ENCODE measurements around the gene FAM174B.

FAM174B gene

GRCh38 chr15:92664178-92664900 lies 8.8 kb upstream of the FAM174B start:
- no peak for DNase-seq (ENCODE audit: low read depth in 2 of 2)

- peak in 1 of 2 donors; percentile 11 for DNase-seq (ENCODE audit: low read depth in 2 of 2)
These were observed 7.8 kb upstream of the FAM174B start for GRCh38 chr15:92663250-92663951.

- DNase-seq (ENCODE audit: low read depth in 2 of 2) = no peak
These were observed 7.2 kb upstream of the FAM174B start for GRCh38 chr15:92662762-92663161.

- no peak for DNase-seq (ENCODE audit: low read depth in 2 of 2)
These were observed 6.4 kb upstream of the FAM174B start for GRCh38 chr15:92661956-92662355.

- DNase-seq (ENCODE audit: low read depth in 2 of 2) = no peak
These were observed 5.5 kb upstream of the FAM174B start for GRCh38 chr15:92661069-92661468.

- no peak for DNase-seq (ENCODE audit: low read depth in 2 of 2)
These were observed 1.9 kb upstream of the FAM174B start for GRCh38 chr15:92657486-92657885.

- no peak for DNase-seq (ENCODE audit: low read depth in 2 of 2)
These were observed 514 bp upstream of the FAM174B start for GRCh38 chr15:92656089-92656488.

- no peak for DNase-seq (ENCODE audit: low read depth in 2 of 2)
These were observed 913 bp downstream of the FAM174B start for GRCh38 chr15:92654662-92655061.

- no peak for DNase-seq (ENCODE audit: low read depth in 2 of 2)
These were observed 1.6 kb downstream of the FAM174B start for GRCh38 chr15:92653836-92654539.

- no peak for DNase-seq (ENCODE audit: low read depth in 2 of 2)
These were observed 2.2 kb downstream of the FAM174B start for GRCh38 chr15:92653366-92653765.

GRCh38 chr15:92652576-92652966 lies 3.0 kb downstream of the FAM174B start:
- no peak for DNase-seq (ENCODE audit: low read depth in 2 of 2)

- no peak for DNase-seq (ENCODE audit: low read depth in 2 of 2)
These were observed 3.5 kb downstream of the FAM174B start for GRCh38 chr15:92651877-92652575.

- no peak for DNase-seq (ENCODE audit: low read depth in 2 of 2)
These were observed 4.6 kb downstream of the FAM174B start for GRCh38 chr15:92650966-92651365.

- no peak for DNase-seq (ENCODE audit: low read depth in 2 of 2)
These were observed 5.3 kb downstream of the FAM174B start for GRCh38 chr15:92650256-92650655.

GRCh38 chr15:92648190-92648875 lies 7.2 kb downstream of the FAM174B start:
- DNase-seq (ENCODE audit: low read depth in 2 of 2) = no peak

GRCh38 chr15:92647467-92648163 lies 8.0 kb downstream of the FAM174B start:
- no peak for DNase-seq (ENCODE audit: low read depth in 2 of 2)

GRCh38 chr15:92646216-92646615 lies 9.4 kb downstream of the FAM174B start:
- DNase-seq (ENCODE audit: low read depth in 2 of 2) = no peak

- DNase-seq (ENCODE audit: low read depth in 2 of 2) = no peak
These were observed 9.8 kb downstream of the FAM174B start for GRCh38 chr15:92645731-92646130.

GRCh38 chr15:92645051-92645631 lies 10.4 kb downstream of the FAM174B start:
- DNase-seq (ENCODE audit: low read depth in 2 of 2) = no peak

All from activated CD4-positive, alpha-beta T cell treated with anti-CD3 and anti-CD28 coated beads for 24 hours (primary cell).